ENCODE measurements around the gene MTG1. TPM values are rescaled to one million over a fixed set of nuclear protein-coding genes. Genes with fewer than 3 reads are reported as not detected.

Gene MTG1
- total and polyA plus RNA-seq, 10 of the 15 experiments (the other 5 are each of a cell fraction or from before 2014, with no cell fraction given) = 6.2 to 104 (median 62.5) TPM

- TF ChIP-seq E4F1 (IDR thresholded peaks at IDR 0.05; ENCODE audit: borderline replicate concordance, partially characterized antibody) = peak; percentile 51
- no peak for TF ChIP-seq ZZZ3 (IDR thresholded peaks at IDR 0.05; ENCODE audit: control insufficient read depth, insufficient read length, low read depth)
- peak; percentile 98 for TF ChIP-seq SKIL (IDR thresholded peaks at IDR 0.05; ENCODE audit: low read depth, poor library complexity, severe bottlenecking)
- no peak for TF ChIP-seq CEBPZ (IDR thresholded peaks at IDR 0.05; ENCODE audit: low read depth, low read length)
- TF ChIP-seq RCOR1 (conservative IDR thresholded peaks at IDR 0.05; ENCODE audit: low read depth, low read length) = peak; percentile 60; the same call in 1 of the 2 replicates
- 0 out of 2 replicates have a peak, but pooled peaks have one; percentile 35 for TF ChIP-seq TCF12 (IDR thresholded peaks at IDR 0.05; ENCODE audit: low read depth, low read length)
- TF ChIP-seq ZNF622 (IDR thresholded peaks at IDR 0.05) = no peak
- no peak for TF ChIP-seq KDM1A (IDR thresholded peaks at IDR 0.05; ENCODE audit: borderline replicate concordance)
- peak; percentile 78; the same call in 1 of the 2 replicates for TF ChIP-seq PML (IDR thresholded peaks at IDR 0.05; ENCODE audit: low read length)
- no peak for TF ChIP-seq ZSCAN29 (IDR thresholded peaks at IDR 0.05)
- TF ChIP-seq REST (IDR thresholded peaks at IDR 0.05; ENCODE audit: low read depth, low read length) = no peak; the same call in 1 of the 2 replicates
- TF ChIP-seq RAD51 (IDR thresholded peaks at IDR 0.05) = no peak
- TF ChIP-seq IRF3 (IDR thresholded peaks at IDR 0.05) = no peak
- no peak for TF ChIP-seq YBX1 (IDR thresholded peaks at IDR 0.05)
These were observed 4.8 kb upstream of the MTG1 start (continued) for GRCh38 chr10:133388973-133389818.
